Endothelial cell of umbilical vein (primary cell): Measurements from ENCODE around the gene PDE11A. TPM values are rescaled to one million over a fixed set of nuclear protein-coding genes. Genes with fewer than 3 reads are reported as not detected.

ENCODE experiments used
- BruUV-seq: library from RNA; stranded (reverse); fragments of 400-500 nt; replicated peaks from 2 replicates; lab custom pipeline; 2021; lab: Mats Ljungman, UMichigan
- CTCF ChIA-PET: fragments of 300-600, 350-600 bp; sonication (Branson Sonifier 250); formaldehyde crosslinking; loops from one replicate; lab custom pipeline; 2021; ENCODE audit warnings: antibody characterized with exemption, inconsistent platforms; lab: Charles Lee
- POLR2A ChIA-PET: fragments of 300-600, 350-600 bp; sonication (Branson Sonifier 250); formaldehyde crosslinking; loops from one replicate; lab custom pipeline; 2021; ENCODE audit warnings: antibody characterized with exemption, inconsistent platforms; lab: Charles Lee
- DNase-seq: peaks from one replicate; pipeline ENCODE4 v3.0.0-alpha.2; 2011; ENCODE audit warnings: low read depth, low spot score
- FAIRE-seq: peaks from 2 replicates; lab custom pipeline; 2011; peaks lifted over from hg19 to GRCh38; lab: Jason Lieb, UNC
- H2AFZ ChIP-seq: 2 replicates; pipeline ENCODE4 v1.6.0; 2012; ENCODE audit warnings: low read depth, low read length, control low read depth, inconsistent platforms
- H3K27ac ChIP-seq: 2 replicates; pipeline ENCODE4 v1.5.1; 2011; ENCODE audit warnings: low read depth, mild to moderate bottlenecking, control low read depth, low read length, moderate library complexity; ENCODE audit not compliant: insufficient read depth
- H3K27me3 ChIP-seq, 2 experiments: 2 replicates each; pipeline versions ENCODE4 v1.6.0 to v1.6.1; 2011; ENCODE audit warnings: low read length in 2 of 2, mixed read lengths in 1 of 2; ENCODE audit not compliant: control insufficient read depth in 2 of 2, insufficient read depth in 2 of 2
- H3K36me3 ChIP-seq, 2 experiments: 2 replicates in 1 of 2; 3 replicates in 1 of 2; pipeline ENCODE4 v1.5.1; 2011; ENCODE audit warnings: low read length in 2 of 2, mild to moderate bottlenecking in 1 of 2, moderate library complexity in 1 of 2; ENCODE audit not compliant: control insufficient read depth in 2 of 2, insufficient read depth in 2 of 2; ENCODE audit errors: extremely low read depth in 1 of 2
- H3K4me1 ChIP-seq: 3 replicates; pipeline ENCODE4 v1.5.1; 2011; ENCODE audit warnings: mild to moderate bottlenecking, low read length; ENCODE audit not compliant: control insufficient read depth, insufficient read depth; ENCODE audit errors: extremely low read depth
- H3K4me2 ChIP-seq: 2 replicates; pipeline ENCODE4 v1.6.1; 2011; ENCODE audit warnings: low read length, control low read depth, mixed read lengths; ENCODE audit not compliant: insufficient read depth
- H3K4me3 ChIP-seq, 3 experiments: fragments of 200-600 bp in 1 of 3; sonication (generic), shearing (Covaris generic) in 1 of 3; replicated peaks in 1 of 3; 2 replicates each; pipeline ENCODE4 v1.5.1; 2011 to 2016; ENCODE audit warnings: control low read depth in 3 of 3, low read length in 3 of 3, mild to moderate bottlenecking in 2 of 3, inconsistent platforms in 1 of 3, low read depth in 1 of 3, moderate library complexity in 1 of 3; ENCODE audit not compliant: insufficient read depth in 1 of 3
- H3K79me2 ChIP-seq: 2 replicates; pipeline ENCODE4 v1.6.0; 2012; ENCODE audit warnings: low read length, inconsistent platforms; ENCODE audit not compliant: control insufficient read depth, insufficient read depth
- H3K9ac ChIP-seq: replicated peaks from 2 replicates; pipeline ENCODE3; 2011; ENCODE audit warnings: low read length, control low read depth; ENCODE audit not compliant: insufficient read depth; ENCODE audit errors: extremely low read depth
- H3K9me1 ChIP-seq: replicated peaks from 3 replicates; pipeline ENCODE4 v1.6.0; 2011; ENCODE audit warnings: mild to moderate bottlenecking, low read length; ENCODE audit not compliant: control insufficient read depth, insufficient read depth; ENCODE audit errors: extremely low read depth
- H3K9me3 ChIP-seq: replicated peaks from 2 replicates; pipeline ENCODE4 v1.5.1; 2012; ENCODE audit warnings: low read length, inconsistent platforms; ENCODE audit not compliant: control insufficient read depth, insufficient read depth
- H4K20me1 ChIP-seq: replicated peaks from 2 replicates; pipeline ENCODE3; 2011; ENCODE audit warnings: mild to moderate bottlenecking, low read length; ENCODE audit not compliant: control insufficient read depth, insufficient read depth; ENCODE audit errors: extremely low read depth
- CTCF ChIP-seq, 2 donors: IDR thresholded peaks; 1 replicate in 1 of 2; 2 replicates in 1 of 2; pipeline ENCODE4 v1.5.1; 2011; ENCODE audit warnings: low read length in 2 of 2, mild to moderate bottlenecking in 2 of 2, moderate library complexity in 2 of 2, control low read depth in 1 of 2, inconsistent platforms in 1 of 2, low read depth in 1 of 2; ENCODE audit not compliant: insufficient read depth in 1 of 2; ENCODE audit errors: extremely low read depth in 1 of 2
- EZH2 ChIP-seq: IDR thresholded peaks from 2 replicates; pipeline ENCODE4 v1.6.1; 2012; ENCODE audit warnings: borderline replicate concordance, low read depth, mild to moderate bottlenecking, moderate library complexity, low read length, inconsistent platforms; ENCODE audit not compliant: severe bottlenecking
- FOS ChIP-seq: IDR thresholded peaks from 2 replicates; pipeline ENCODE4 v1.6.1; 2011; ENCODE audit warnings: mild to moderate bottlenecking, low read length, moderate library complexity, borderline replicate concordance; ENCODE audit not compliant: insufficient read depth
- GATA2 ChIP-seq: IDR thresholded peaks from 2 replicates; pipeline ENCODE4 v1.7.0; 2011; ENCODE audit warnings: low read depth, mild to moderate bottlenecking, moderate library complexity, mixed read lengths, low read length; ENCODE audit not compliant: insufficient read length, insufficient read depth
- JUN ChIP-seq: IDR thresholded peaks from 2 replicates; pipeline ENCODE4 v1.6.1; 2011; ENCODE audit warnings: borderline replicate concordance, low read depth; ENCODE audit not compliant: insufficient read length, insufficient read depth
- MAX ChIP-seq: IDR thresholded peaks from 2 replicates; pipeline ENCODE4 v1.6.1; 2011; ENCODE audit not compliant: insufficient read depth, insufficient read length
- MYC ChIP-seq: IDR thresholded peaks from one replicate; pipeline ENCODE4 v1.6.1; 2011; ENCODE audit warnings: mild to moderate bottlenecking, low read depth, low read length
- POLR2A ChIP-seq: IDR thresholded peaks from 2 replicates; pipeline ENCODE4 v1.6.1; 2012; ENCODE audit warnings: low read depth, mild to moderate bottlenecking, control low read depth, low read length
- POLR2AphosphoS5 ChIP-seq: IDR thresholded peaks from 2 replicates; pipeline ENCODE4 v1.6.1; 2012; ENCODE audit warnings: low read depth, mild to moderate bottlenecking, control low read depth, low read length, moderate library complexity; ENCODE audit not compliant: insufficient read depth
- dilution Hi-C: fragments of 300-500 bp; cut with MboI; formaldehyde crosslinking; loops from one replicate; pipeline ENCODE4 v1.15.0; 2019; ENCODE audit warnings: low sequenced_read_pairs; ENCODE audit not compliant: extremely low pct_ligation_motif_present
- intact Hi-C: fragments of 100-400 bp; cut with micrococcal nuclease; formaldehyde crosslinking; loops from one replicate; pipeline ENCODE4 v1.10.0; 2022
- polyA plus RNA-seq, 4 experiments: library from polyadenylated mRNA; depleted of rRNA in 3 of 4; stranded (reverse) in 3 of 4; unstranded in 1 of 4; fragments of >200 nt; gene quantifications; 2 replicates each; pipeline versions ENCODE4 v1.2.1 to v1.2.3, GENCODE V29; 2011 to 2012; ENCODE audit warnings: missing spikeins in 1 of 4
- total RNA-seq: library from RNA; stranded (reverse); gene quantifications from 2 replicates; pipeline ENCODE4 v1.2.3, GENCODE V29; 2021

Gene PDE11A
- total and polyA plus RNA-seq, 2 donors (not counting 3 experiments of a cell fraction or from before 2014, with no cell fraction given): 0.07 to 0.51 TPM

- Histone ChIP-seq H3K4me3 (no peak overlapping the region), H3K9ac (no peak overlapping the region), H2AFZ (no peak overlapping the region), H3K27ac (no peak overlapping the region), H3K4me1 (no peaks in the 10 kb centered on the region), H3K4me2 (no peak overlapping the region), H3K9me1 (no peaks in the 10 kb centered on the region), H3K9me3 (no peaks in the 10 kb centered on the region), H3K79me2 (no peaks in the 10 kb centered on the region), H4K20me1 (no peaks in the 10 kb centered on the region), H3K36me3 (no peaks in the 10 kb centered on the region), H3K27me3 (no peaks in the 10 kb centered on the region)
- dilution Hi-C loops (no loop called here), intact Hi-C loops (no loop called here)
- TF ChIP-seq JUN (no peak), GATA2 (no peak), POLR2AphosphoS5 (no peak), MYC (no peak), EZH2 (no peak), POLR2A (no peak), CTCF (IDR thresholded peaks at IDR 0.05; ENCODE audit: extremely low read depth in 1 of 2, insufficient read depth in 1 of 2, low read depth in 1 of 2, low read length in 2 of 2) (no peak), MAX (no peak), FOS (no peak)
- POLR2A ChIA-PET: no interaction called here
- BruUV-seq: no TSS peak
- FAIRE-seq (no peak), DNase-seq (no peak)
- CTCF ChIA-PET: no interaction called here
Measured at GRCh38 chr2:178029342-178029741, 43.2 kb downstream of the PDE11A start.
